CD4-positive, CD25-positive, alpha-beta regulatory T cell (primary cell): Measurements from ENCODE around the gene C20orf202. TPM values are rescaled to one million over a fixed set of nuclear protein-coding genes. Genes with fewer than 3 reads are reported as not detected.

ENCODE experiments used
- ATAC-seq, 2 donors: fragments of 150-1000 bp; cut with Tn5 transposase; one replicate each; pipeline ENCODE4 v1.10.0; 2021; ENCODE audit warnings: low read depth in 2 of 2, moderate number of reproducible peaks in 2 of 2, moderate library complexity in 1 of 2
- DNase-seq, 3 donors: peaks; one replicate each; pipeline versions ENCODE4 v3.0.0 to v3.0.0-alpha.2; 2012 to 2022; ENCODE audit warnings: mixed read lengths in 1 of 3
- H3K27ac ChIP-seq: one replicate; pipeline ENCODE4 v1.7.0; 2013; ENCODE audit warnings: mild to moderate bottlenecking, low read length; ENCODE audit not compliant: insufficient read depth, poor library complexity, severe bottlenecking
- H3K27me3 ChIP-seq: one replicate; pipeline ENCODE4 v1.7.0; 2013; ENCODE audit warnings: low read length; ENCODE audit not compliant: control insufficient read depth, insufficient read depth
- H3K36me3 ChIP-seq: one replicate; pipeline ENCODE4 v1.7.0; 2013; ENCODE audit warnings: mild to moderate bottlenecking, low read length, moderate library complexity; ENCODE audit not compliant: control insufficient read depth, insufficient read depth
- H3K4me1 ChIP-seq: 2 replicates; pipeline ENCODE4 v1.7.0; 2013; ENCODE audit warnings: mild to moderate bottlenecking, low read length; ENCODE audit not compliant: insufficient read depth, control insufficient read depth, poor library complexity, severe bottlenecking
- H3K4me3 ChIP-seq: one replicate; pipeline ENCODE4 v1.7.0; 2013; ENCODE audit warnings: low read depth, mild to moderate bottlenecking, low read length, moderate library complexity
- H3K9me3 ChIP-seq, 2 experiments: 1 replicate in 1 of 2; 2 replicates in 1 of 2; pipeline ENCODE4 v1.7.0; 2013; ENCODE audit warnings: low read length in 2 of 2, mild to moderate bottlenecking in 1 of 2, moderate library complexity in 1 of 2; ENCODE audit not compliant: control insufficient read depth in 2 of 2
- H3K27ac Mint-ChIP-seq, 3 donors: one replicate each; pipeline ENCODE4 v1.8.0; 2020 to 2022; ENCODE audit warnings: mild to moderate bottlenecking in 3 of 3, mixed read lengths in 3 of 3, moderate library complexity in 2 of 3
- H3K27me3 Mint-ChIP-seq: one replicate; pipeline ENCODE4 v1.8.0; 2022; ENCODE audit warnings: mild to moderate bottlenecking, mixed read lengths
- H3K36me3 Mint-ChIP-seq: one replicate; pipeline ENCODE4 v1.8.0; 2020; ENCODE audit warnings: mixed read lengths
- H3K4me1 Mint-ChIP-seq, 4 donors: one replicate each; pipeline ENCODE4 v1.8.0; 2020 to 2022; ENCODE audit warnings: mixed read lengths in 4 of 4, mild to moderate bottlenecking in 1 of 4
- H3K4me3 Mint-ChIP-seq, 4 donors: one replicate each; pipeline ENCODE4 v1.8.0; 2020 to 2022; ENCODE audit warnings: mild to moderate bottlenecking in 4 of 4, mixed read lengths in 4 of 4, moderate library complexity in 3 of 4
- H3K9me3 Mint-ChIP-seq, 7 donors: one replicate each; pipeline ENCODE4 v1.8.0; 2020 to 2022; ENCODE audit warnings: mixed read lengths in 7 of 7, mild to moderate bottlenecking in 3 of 7, moderate library complexity in 2 of 7
- polyA plus RNA-seq, 4 donors: library from polyadenylated mRNA; unstranded; fragments of 300-500 nt; fragmentation: Illumina TruSeq; gene quantifications; one replicate each; pipeline ENCODE4 v1.2.3, GENCODE V29; 2021
- total RNA-seq: library from RNA; stranded (reverse); gene quantifications from one replicate; pipeline ENCODE4 v1.2.3, GENCODE V29; 2022

Gene C20orf202
- total and polyA plus RNA-seq, 5 donors from 2014 or later = 0.39 TPM; not detected in 4

GRCh38 chr20:1190847-1191246 lies 12.4 kb upstream of the C20orf202 start:
- no peak overlapping the region for H3K27ac Mint-ChIP-seq
- Histone ChIP-seq H3K4me3 (no peak overlapping the region), H3K27me3 (peaks cover 5% of the 10 kb centered on the region), H3K9me3 (no peaks in the 10 kb centered on the region), H3K36me3 (no peaks in the 10 kb centered on the region), H3K27ac (no peak overlapping the region), H3K4me1 (no peaks in the 10 kb centered on the region)
- peaks cover 0 to 4% (median under 1%) of the 10 kb centered on the region in 4 donors for H3K4me1 Mint-ChIP-seq
- peaks cover 11% of the 10 kb centered on the region for H3K27me3 Mint-ChIP-seq
- ATAC-seq (no peak), DNase-seq (no peak)
- no peak overlapping the region for H3K4me3 Mint-ChIP-seq
- H3K36me3 Mint-ChIP-seq = no peaks in the 10 kb centered on the region
- H3K9me3 Mint-ChIP-seq = peaks cover 0 to 1% (median 0%) of the 10 kb centered on the region in 7 donors

- no peaks in the 10 kb centered on the region for H3K36me3 ChIP-seq
- no peak for ATAC-seq
- no peaks in the 10 kb centered on the region for H3K4me1 ChIP-seq
- no peak overlapping the region for H3K4me3 Mint-ChIP-seq
- H3K4me1 Mint-ChIP-seq = no peaks in the 10 kb centered on the region
- no peak overlapping the region for H3K27ac ChIP-seq
- H3K9me3 ChIP-seq = no peaks in the 10 kb centered on the region
- no peak overlapping the region for H3K4me3 ChIP-seq
- no peak overlapping the region for H3K27ac Mint-ChIP-seq
- H3K27me3 Mint-ChIP-seq = peaks cover 6% of the 10 kb centered on the region
- H3K36me3 Mint-ChIP-seq = no peaks in the 10 kb centered on the region
- DNase-seq = no peak
- H3K27me3 ChIP-seq = peaks cover 3% of the 10 kb centered on the region
- peaks cover 0 to 1% (median 0%) of the 10 kb centered on the region in 7 donors for H3K9me3 Mint-ChIP-seq
Observed at GRCh38 chr20:1191299-1191698, 12.0 kb upstream of the C20orf202 start.

GRCh38 chr20:1195226-1195625 lies 8.0 kb upstream of the C20orf202 start:
- H3K27me3 Mint-ChIP-seq = no peaks in the 10 kb centered on the region
- no peak overlapping the region for H3K27ac ChIP-seq
- H3K27me3 ChIP-seq = peaks cover 2% of the 10 kb centered on the region
- H3K9me3 Mint-ChIP-seq = peaks cover 0 to 1% (median 0%) of the 10 kb centered on the region in 7 donors
- no peak for ATAC-seq
- peaks cover 0 to 6% (median 4%) of the 10 kb centered on the region in 4 donors for H3K4me1 Mint-ChIP-seq
- H3K4me3 Mint-ChIP-seq = no peak overlapping the region
- H3K9me3 ChIP-seq = no peaks in the 10 kb centered on the region
- H3K36me3 Mint-ChIP-seq = no peaks in the 10 kb centered on the region
- H3K36me3 ChIP-seq = no peaks in the 10 kb centered on the region
- no peaks in the 10 kb centered on the region for H3K4me1 ChIP-seq
- H3K27ac Mint-ChIP-seq = no peak overlapping the region
- DNase-seq = no peak
- H3K4me3 ChIP-seq = no peak overlapping the region

- Histone ChIP-seq H3K27ac (no peak overlapping the region), H3K4me3 (no peak overlapping the region), H3K36me3 (no peaks in the 10 kb centered on the region), H3K9me3 (no peaks in the 10 kb centered on the region), H3K27me3 (no peaks in the 10 kb centered on the region), H3K4me1 (no peaks in the 10 kb centered on the region)
- ATAC-seq (no peak), DNase-seq (no peak)
- no peak overlapping the region for H3K27ac Mint-ChIP-seq
- H3K9me3 Mint-ChIP-seq = peaks cover 0 to 1% (median 0%) of the 10 kb centered on the region in 7 donors
- no peaks in the 10 kb centered on the region for H3K36me3 Mint-ChIP-seq
- peaks cover 0 to 6% (median 4%) of the 10 kb centered on the region in 4 donors for H3K4me1 Mint-ChIP-seq
- no peaks in the 10 kb centered on the region for H3K27me3 Mint-ChIP-seq
- H3K4me3 Mint-ChIP-seq = no peak overlapping the region
Observed at GRCh38 chr20:1196634-1197033, 6.6 kb upstream of the C20orf202 start.

- Mint-ChIP-seq H3K27ac (no peak overlapping the region), H3K27me3 (no peaks in the 10 kb centered on the region)
- ATAC-seq = no peak
Observed at GRCh38 chr20:1197801-1198200, 5.5 kb upstream of the C20orf202 start.

GRCh38 chr20:1198751-1199150 lies 4.5 kb upstream of the C20orf202 start:
- no peaks in the 10 kb centered on the region for H3K27me3 ChIP-seq
- no peaks in the 10 kb centered on the region for H3K4me1 ChIP-seq
- Mint-ChIP-seq H3K36me3 (no peaks in the 10 kb centered on the region), H3K4me1 (peaks cover 0 to 6% (median 4%) of the 10 kb centered on the region in 4 donors), H3K27me3 (peaks cover 6% of the 10 kb centered on the region), H3K9me3 (peaks cover 0 to 1% (median 0%) of the 10 kb centered on the region in 7 donors), H3K27ac (peak overlapping the region in 1 of 3 donors; percentile 42), H3K4me3 (no peak overlapping the region)
- H3K4me3 ChIP-seq = no peak overlapping the region
- H3K9me3 ChIP-seq = no peaks in the 10 kb centered on the region
- ATAC-seq (no peak), DNase-seq (no peak)
- H3K36me3 ChIP-seq = no peaks in the 10 kb centered on the region
- H3K27ac ChIP-seq = no peak overlapping the region

More at GRCh38 chr20:1197801-1198200, 5.5 kb upstream of the C20orf202 start:
- H3K4me3 ChIP-seq = no peak overlapping the region
- DNase-seq = no peak
- H3K36me3 ChIP-seq = no peaks in the 10 kb centered on the region
- Mint-ChIP-seq H3K4me1 (peaks cover 0 to 6% (median 4%) of the 10 kb centered on the region in 4 donors), H3K9me3 (peaks cover 0 to 1% (median 0%) of the 10 kb centered on the region in 7 donors), H3K36me3 (no peaks in the 10 kb centered on the region), H3K4me3 (no peak overlapping the region)
- no peaks in the 10 kb centered on the region for H3K9me3 ChIP-seq
- no peaks in the 10 kb centered on the region for H3K27me3 ChIP-seq
- no peaks in the 10 kb centered on the region for H3K4me1 ChIP-seq
- no peak overlapping the region for H3K27ac ChIP-seq

- no peaks in the 10 kb centered on the region for H3K27me3 ChIP-seq
- Mint-ChIP-seq H3K27ac (no peak overlapping the region), H3K27me3 (peaks cover 10% of the 10 kb centered on the region), H3K4me1 (peaks cover 0 to 6% (median 4%) of the 10 kb centered on the region in 4 donors), H3K9me3 (peaks cover 0 to 2% (median 0%) of the 10 kb centered on the region in 7 donors), H3K36me3 (no peaks in the 10 kb centered on the region), H3K4me3 (no peak overlapping the region)
- H3K9me3 ChIP-seq = no peaks in the 10 kb centered on the region
- DNase-seq (no peak), ATAC-seq (no peak)
- H3K4me1 ChIP-seq = no peaks in the 10 kb centered on the region
- no peak overlapping the region for H3K4me3 ChIP-seq
- H3K27ac ChIP-seq = no peak overlapping the region
- H3K36me3 ChIP-seq = no peaks in the 10 kb centered on the region
Observed at GRCh38 chr20:1199212-1199873, 3.9 kb upstream of the C20orf202 start.

- no peaks in the 10 kb centered on the region for H3K36me3 ChIP-seq
- peak in 1 of 2 donors; percentile 53 for ATAC-seq
- DNase-seq = no peak
- Mint-ChIP-seq H3K27ac (peak overlapping the region in 1 of 3 donors; percentile 89), H3K36me3 (no peaks in the 10 kb centered on the region), H3K27me3 (peaks cover 14% of the 10 kb centered on the region), H3K4me1 (peaks cover 0 to 6% (median 4%) of the 10 kb centered on the region in 4 donors), H3K4me3 (no peak overlapping the region), H3K9me3 (peaks cover 0 to 2% (median 0%) of the 10 kb centered on the region in 7 donors)
- H3K27ac ChIP-seq = no peak overlapping the region
- H3K27me3 ChIP-seq = no peaks in the 10 kb centered on the region
- H3K9me3 ChIP-seq = no peaks in the 10 kb centered on the region
- H3K4me3 ChIP-seq = no peak overlapping the region
- no peaks in the 10 kb centered on the region for H3K4me1 ChIP-seq
Observed at GRCh38 chr20:1199964-1200363, 3.3 kb upstream of the C20orf202 start.
